Choroid plexus epithelial cell (primary cell): Measurements from ENCODE around the gene AUP1.

Experiments used
- DNase-seq: peaks from one replicate; pipeline ENCODE4 v3.0.0-alpha.2; 2010; ENCODE audit warnings: low read depth
- H3K4me3 ChIP-seq: 2 replicates; pipeline ENCODE4 v1.5.1; 2011; ENCODE audit warnings: low read depth, mild to moderate bottlenecking, control low read depth, low read length, moderate library complexity
- CTCF ChIP-seq: conservative IDR thresholded peaks from 2 replicates; pipeline ENCODE4 v1.5.1; 2011; ENCODE audit warnings: low read depth, mild to moderate bottlenecking, control low read depth, inconsistent platforms, low read length, moderate library complexity

AUP1 gene

GRCh38 chr2:74516650-74517049 is 12.9 kb downstream of the AUP1 start:
- DNase-seq: no peak
- H3K4me3 ChIP-seq: no peak overlapping the region
- TF ChIP-seq CTCF: no peak

- TF ChIP-seq CTCF: no peak
- no peak for DNase-seq
- H3K4me3 ChIP-seq: no peak overlapping the region
Observed at GRCh38 chr2:74515981-74516633, 13.4 kb downstream of the AUP1 start.

- no peak for TF ChIP-seq CTCF
- DNase-seq: no peak
- no peak overlapping the region for H3K4me3 ChIP-seq
Observed at GRCh38 chr2:74515271-74515980, 14.1 kb downstream of the AUP1 start.

- DNase-seq: no peak
- no peak for TF ChIP-seq CTCF
- H3K4me3 ChIP-seq: no peak within 1 kb of the TSS
Observed at GRCh38 chr2:74514368-74515270, 14.9 kb downstream of the AUP1 start, which contains the start of gene TLX2. TLX2 (plus strand) TSS chr2:74514450; CDS start chr2:74514807, 357 bp downstream.

- no peak for DNase-seq
- TF ChIP-seq CTCF: no peak
- no peak overlapping the region for H3K4me3 ChIP-seq
Observed at GRCh38 chr2:74513605-74514367, 15.7 kb downstream of the AUP1 start.
